Measurements from ENCODE around the gene DIP2B. TPM values are rescaled to one million over a fixed set of nuclear protein-coding genes. Genes with fewer than 3 reads are reported as not detected.

Gene DIP2B
- total and polyA plus RNA-seq, 10 donors = 5.6 to 96.4 (median 61.6) TPM

GRCh38 chr12:50720501-50720900 is 215.7 kb downstream of the DIP2B start:
- Histone ChIP-seq H3K36me3 (peaks cover 2 to 100% (median 93%) of the 10 kb centered on the region in 6 donors), H3K9me3 (no peaks in the 10 kb centered on the region), H3K4me1 (peaks cover 0 to 21% (median 3%) of the 10 kb centered on the region in 6 donors), H3K27me3 (replicated peaks in 1 of 7) (no peaks in the 10 kb centered on the region), H3K4me3 (no peak overlapping the region), H3K27ac (no peak overlapping the region)
- intact Hi-C loops (cut with DNase I; ENCODE audit: low total_unique reads) = no loop called here
- 84 to 93% (median 91%) methylated on average over 5 of the region's 5 CpGs for WGBS, 5 donors
- no peak for DNase-seq
- TF ChIP-seq CTCF (IDR thresholded peaks at IDR 0.05 in 8 of 11, conservative IDR thresholded peaks at IDR 0.05 in 3 of 11) = no peak
- TF ChIP-seq POLR2A (IDR thresholded peaks at IDR 0.05) = no peak
- TF ChIP-seq POLR2AphosphoS5 (IDR thresholded peaks at IDR 0.05) = no peak

- Histone ChIP-seq H3K4me1 (peaks cover 0 to 30% (median 3%) of the 10 kb centered on the region in 6 donors), H3K27ac (peak overlapping the region in 2 of 8 donors; percentile 15 to 37), H3K4me3 (no peak overlapping the region), H3K27me3 (replicated peaks in 1 of 7) (no peaks in the 10 kb centered on the region), H3K9me3 (no peaks in the 10 kb centered on the region), H3K36me3 (peaks cover 2 to 100% (median 94%) of the 10 kb centered on the region in 6 donors)
- DNase-seq = no peak
- intact Hi-C loops (cut with DNase I; ENCODE audit: low total_unique reads) = no loop called here
- 61 to 90% (median 73%) methylated on average over 1 of the region's 1 CpG for WGBS, 5 donors
- TF ChIP-seq POLR2AphosphoS5 (IDR thresholded peaks at IDR 0.05) = no peak
- TF ChIP-seq CTCF (IDR thresholded peaks at IDR 0.05 in 8 of 11, conservative IDR thresholded peaks at IDR 0.05 in 3 of 11) = no peak
- TF ChIP-seq POLR2A (IDR thresholded peaks at IDR 0.05) = no peak
Measured at GRCh38 chr12:50723865-50724264, 219.1 kb downstream of the DIP2B start.

GRCh38 chr12:50725011-50725942 is 220.5 kb downstream of the DIP2B start:
- Histone ChIP-seq H3K36me3 (peaks cover 2 to 100% (median 96%) of the 10 kb centered on the region in 6 donors), H3K27ac (peak overlapping the region in 1 of 8 donors; percentile 15), H3K4me3 (no peak overlapping the region), H3K9me3 (no peaks in the 10 kb centered on the region), H3K4me1 (peaks cover 0 to 30% (median 3%) of the 10 kb centered on the region in 6 donors), H3K27me3 (replicated peaks in 1 of 7) (no peaks in the 10 kb centered on the region)
- intact Hi-C loops (cut with DNase I; ENCODE audit: low total_unique reads) = no loop called here
- DNase-seq = no peak
- TF ChIP-seq CTCF (IDR thresholded peaks at IDR 0.05 in 8 of 11, conservative IDR thresholded peaks at IDR 0.05 in 3 of 11) (no peak), POLR2AphosphoS5 (IDR thresholded peaks at IDR 0.05) (no peak)
- WGBS, 5 donors = 92 to 98% (median 93%) methylated on average over 5 of the region's 5 CpGs

- DNase-seq = no peak
- no peak for TF ChIP-seq POLR2A (IDR thresholded peaks at IDR 0.05)
- no peak for TF ChIP-seq CTCF (IDR thresholded peaks at IDR 0.05 in 8 of 11, conservative IDR thresholded peaks at IDR 0.05 in 3 of 11)
- no peak for TF ChIP-seq POLR2AphosphoS5 (IDR thresholded peaks at IDR 0.05)
- intact Hi-C loops (cut with DNase I; ENCODE audit: low total_unique reads) = no loop called here
Measured at GRCh38 chr12:50727466-50727865, 222.7 kb downstream of the DIP2B start.

More at GRCh38 chr12:50727466-50727865, 222.7 kb downstream of the DIP2B start:
- Histone ChIP-seq H3K27me3 (replicated peaks in 1 of 7) (no peaks in the 10 kb centered on the region), H3K4me3 (no peak overlapping the region), H3K4me1 (peaks cover 0 to 25% (median 1%) of the 10 kb centered on the region in 6 donors), H3K36me3 (peaks cover 0 to 100% (median 97%) of the 10 kb centered on the region in 6 donors), H3K9me3 (no peaks in the 10 kb centered on the region), H3K27ac (no peak overlapping the region)
- 99 to 100% (median 99%) methylated on average over 2 of the region's 2 CpGs for WGBS, 5 donors

Data from spleen (tissue), 11 donors.